DND-41 (cell line): ENCODE measurements around the gene SLTM.
"Not testable (repeated sequence)": the region's sequence is repeated elsewhere in the genome, so short reads cannot be mapped to it uniquely, and the experiment has no call there.

Experiments
- ATAC-seq: fragments of 200-7000 bp; cut with Tn5 transposase; 3 replicates; pipeline ENCODE4 v1.9.1; 2021; ENCODE audit warnings: low read depth; ENCODE audit not compliant: insufficient read depth
- DNase-seq: peaks from one replicate; pipeline ENCODE4 v3.0.0-alpha.2; 2020
- H2AFZ ChIP-seq: 2 replicates; pipeline ENCODE4 v1.6.0; 2012; ENCODE audit warnings: low read depth, low read length
- H3K27ac ChIP-seq: 2 replicates; pipeline ENCODE4 v1.5.1; 2012; ENCODE audit warnings: low read length, inconsistent platforms
- H3K27me3 ChIP-seq: fragments of 200-600 bp; sonication (generic); 2 replicates; pipeline ENCODE4 v1.6.0; 2012; ENCODE audit warnings: low read length, mild to moderate bottlenecking, inconsistent platforms; ENCODE audit not compliant: insufficient read depth, poor library complexity
- H3K36me3 ChIP-seq: 2 replicates; pipeline ENCODE4 v1.5.1; 2012; ENCODE audit warnings: low read length, inconsistent platforms; ENCODE audit not compliant: insufficient read depth
- H3K4me1 ChIP-seq: 2 replicates; pipeline ENCODE4 v1.5.1; 2012; ENCODE audit warnings: mild to moderate bottlenecking, low read length; ENCODE audit not compliant: insufficient read depth
- H3K4me2 ChIP-seq: 2 replicates; pipeline ENCODE4 v1.6.0; 2012; ENCODE audit warnings: mild to moderate bottlenecking, moderate library complexity, low read length, inconsistent platforms; ENCODE audit not compliant: insufficient read depth
- H3K4me3 ChIP-seq, 2 experiments: fragments of 200-600 bp in 1 of 2; shearing (Covaris generic) in 1 of 2; 2 replicates each; pipeline ENCODE4 v1.5.1; 2012 to 2016; ENCODE audit warnings: inconsistent platforms in 2 of 2, low read length in 2 of 2, mild to moderate bottlenecking in 2 of 2, low read depth in 1 of 2, moderate library complexity in 1 of 2
- H3K79me2 ChIP-seq: 2 replicates; pipeline ENCODE4 v1.6.0; 2012; ENCODE audit warnings: low read length, inconsistent platforms; ENCODE audit not compliant: insufficient read depth
- H3K9ac ChIP-seq: 2 replicates; pipeline ENCODE4 v1.6.0; 2012; ENCODE audit warnings: low read depth, mild to moderate bottlenecking, inconsistent platforms, low read length, moderate library complexity
- H3K9me3 ChIP-seq: 2 replicates; pipeline ENCODE4 v1.5.1; 2012; ENCODE audit warnings: low read length, moderate library complexity, mild to moderate bottlenecking, inconsistent platforms; ENCODE audit not compliant: insufficient read depth, severe bottlenecking
- H4K20me1 ChIP-seq: 2 replicates; pipeline ENCODE4 v1.6.0; 2012; ENCODE audit warnings: low read length; ENCODE audit not compliant: insufficient read depth
- CTCF ChIP-seq: IDR thresholded peaks from 2 replicates; pipeline ENCODE4 v1.5.1; 2012; ENCODE audit warnings: borderline replicate concordance, low read length, moderate library complexity, mild to moderate bottlenecking; ENCODE audit not compliant: poor library complexity, severe bottlenecking; ENCODE audit errors: extremely low read depth
- EZH2 ChIP-seq: IDR thresholded peaks from 3 replicates; pipeline ENCODE4 v1.6.1; 2012; ENCODE audit warnings: borderline replicate concordance, low read depth, mild to moderate bottlenecking, moderate library complexity, low read length, inconsistent platforms; ENCODE audit not compliant: severe bottlenecking

Gene SLTM

GRCh38 chr15:58852347-58852746, 81.1 kb downstream of the SLTM start:
- no peak for ATAC-seq
- H3K4me1 ChIP-seq: no peaks in the 10 kb centered on the region
- no peak overlapping the region for H3K4me2 ChIP-seq
- H3K36me3 ChIP-seq: peaks cover 13% of the 10 kb centered on the region
- TF ChIP-seq EZH2: no peak
- no peak for TF ChIP-seq CTCF
- no peak for DNase-seq
- no peak overlapping the region for H2AFZ ChIP-seq
- no peaks in the 10 kb centered on the region for H4K20me1 ChIP-seq
- no peaks in the 10 kb centered on the region for H3K79me2 ChIP-seq
- no peak overlapping the region for H3K4me3 ChIP-seq
- no peaks in the 10 kb centered on the region for H3K9me3 ChIP-seq
- H3K27me3 ChIP-seq: no peaks in the 10 kb centered on the region
- no peak overlapping the region for H3K9ac ChIP-seq
- no peak overlapping the region for H3K27ac ChIP-seq

GRCh38 chr15:58851205-58851604, 82.3 kb downstream of the SLTM start:
- H3K4me3 ChIP-seq, H3K79me2 ChIP-seq, H3K4me2 ChIP-seq, H3K9ac ChIP-seq, H3K9me3 ChIP-seq, DNase-seq, H4K20me1 ChIP-seq, H3K27ac ChIP-seq, H2AFZ ChIP-seq, H3K4me1 ChIP-seq, H3K27me3 ChIP-seq, ATAC-seq: not testable (repeated sequence)
- H3K36me3 ChIP-seq: peaks cover 13% of the 10 kb centered on the region

- ATAC-seq: no peak
- Histone ChIP-seq H3K4me3 (no peak overlapping the region), H3K27me3 (no peaks in the 10 kb centered on the region), H2AFZ (no peak overlapping the region), H4K20me1 (no peaks in the 10 kb centered on the region), H3K79me2 (no peaks in the 10 kb centered on the region), H3K9me3 (no peaks in the 10 kb centered on the region), H3K27ac (no peak overlapping the region), H3K9ac (no peak overlapping the region), H3K36me3 (peaks cover 6% of the 10 kb centered on the region; the same call in 1 of the 2 replicates), H3K4me2 (no peak overlapping the region), H3K4me1 (no peaks in the 10 kb centered on the region)
- DNase-seq: no peak
- TF ChIP-seq CTCF: no peak
These were observed 90.6 kb downstream of the SLTM start for GRCh38 chr15:58842713-58843396.

- no peaks in the 10 kb centered on the region for H3K4me1 ChIP-seq
- H2AFZ ChIP-seq: no peak overlapping the region
- TF ChIP-seq EZH2 (no peak), CTCF (no peak)
- H3K9ac ChIP-seq: no peak overlapping the region
- H3K79me2 ChIP-seq: no peaks in the 10 kb centered on the region
- ATAC-seq (no peak), DNase-seq (no peak)
- 0 out of 2 replicates have a peak, but pooled peaks cover under 1% of the 10 kb centered on the region for H3K36me3 ChIP-seq
- H3K9me3 ChIP-seq: no peaks in the 10 kb centered on the region
- H3K27ac ChIP-seq: no peak overlapping the region
- no peak overlapping the region for H3K4me3 ChIP-seq
- H3K4me2 ChIP-seq: no peak overlapping the region
- no peaks in the 10 kb centered on the region for H3K27me3 ChIP-seq
- no peaks in the 10 kb centered on the region for H4K20me1 ChIP-seq
These were observed 93.4 kb downstream of the SLTM start for GRCh38 chr15:58840048-58840447.
